Measurements from ENCODE around the gene UBE4B. TPM values are rescaled to one million over a fixed set of nuclear protein-coding genes. Genes with fewer than 3 reads are reported as not detected.

UBE4B gene
- total and polyA plus RNA-seq, 9 of the 15 experiments (the other 6 are each of a cell fraction or from before 2014, with no cell fraction given), result 11.7 to 73.7 (median 40.1) TPM

DNA sequence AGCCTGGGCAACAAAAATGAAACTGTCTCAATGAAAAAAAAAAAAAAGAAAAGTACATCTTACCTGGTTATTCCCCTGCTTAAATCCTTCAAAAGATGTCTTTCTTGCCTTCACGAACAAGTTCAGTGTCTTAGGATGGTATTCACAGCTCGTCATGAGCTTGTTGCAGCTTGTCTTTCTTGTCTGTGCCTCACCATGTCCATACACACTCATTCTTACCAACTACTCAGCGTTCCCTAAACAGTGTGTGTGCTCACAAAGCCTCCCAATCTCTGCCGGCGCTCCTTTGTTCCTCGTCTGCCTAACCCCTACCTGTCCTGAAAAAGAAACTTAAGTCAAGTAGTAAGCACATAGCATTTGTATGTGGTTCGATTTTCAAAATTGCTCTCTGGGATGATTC, 31.1 kb downstream of the UBE4B start:
- H3K9me3 ChIP-seq (replicated peaks; ENCODE audit: control insufficient read depth, insufficient read depth, low read depth, low read length), result no peaks in the 10 kb centered on the region
- ChIA-PET CTCF (ENCODE audit: low intra/inter-chr PET ratio) (no interaction called here), POLR2A (interaction anchor here (0.5 to 1.4 kb wide), 2 partner anchors 30 to 148 kb away, joined by 3 to 4 read pairs; no protein-coding TSS in a partner anchor)
- peaks cover 18 to 23% of the 10 kb centered on the region in 2 experiments for H3K4me1 ChIP-seq (replicated peaks in 1 of 2; ENCODE audit: control insufficient read depth in 2 of 2, insufficient read depth in 2 of 2, low read length in 2 of 2)
- no peak overlapping the region for H3K9ac ChIP-seq (ENCODE audit: insufficient read depth in 1 of 2, low read depth in 2 of 2, low read length in 2 of 2)
- intact Hi-C loops (cut with micrococcal nuclease) (no loop called here), in situ Hi-C loops (cut with MboI) (no loop called here)
- WGBS (ENCODE audit: insufficient coverage, low coverage, missing lambda C conversion rate), result 86% methylated on average over 7 of the region's 7 CpGs
- no peak for DNase-seq (ENCODE audit: extremely low read depth in 1 of 4, low spot score in 3 of 4)
- H3K4me3 ChIP-seq, result no peak overlapping the region
- H4K20me1 ChIP-seq (replicated peaks; ENCODE audit: control insufficient read depth, insufficient read depth, low read length), result peaks cover 6% of the 10 kb centered on the region
- peaks cover 83% of the 10 kb centered on the region for H3K79me2 ChIP-seq (ENCODE audit: control insufficient read depth, insufficient read depth, low read length)
- H3K27me3 ChIP-seq (ENCODE audit: control insufficient read depth in 2 of 2, insufficient read depth in 2 of 2, low read length in 2 of 2), result no peaks in the 10 kb centered on the region
- FAIRE-seq, result no peak
- BruUV-seq (replicated peaks), result no TSS peak
- peaks cover 24% of the 10 kb centered on the region; the same call in 2 of the 3 replicates for H3K36me3 ChIP-seq (ENCODE audit: control insufficient read depth, insufficient read depth, low read length)
- no peaks in the 10 kb centered on the region for H3K9me1 ChIP-seq (ENCODE audit: control insufficient read depth, insufficient read depth, low read length)
- ATAC-seq, result peak; percentile 5; the same call in 1 of the 3 replicates
- no peak overlapping the region for H3K27ac ChIP-seq (ENCODE audit: extremely low read depth, low read depth, low read length)
- H3K4me2 ChIP-seq (ENCODE audit: insufficient read depth, low read length), result no peak overlapping the region
- no peak overlapping the region for H2AFZ ChIP-seq (ENCODE audit: low read depth, low read length)
- TF ChIP-seq ZNF253 (CRISPR knock-in tag; conservative IDR thresholded peaks at IDR 0.05), result no peak
- no peak for TF ChIP-seq GABPA (tag; conservative IDR thresholded peaks at IDR 0.05; ENCODE audit: low read depth)
- TF ChIP-seq PHTF2 (CRISPR knock-in tag; IDR thresholded peaks at IDR 0.05), result no peak
- no peak for TF ChIP-seq MXD1 (CRISPR knock-in tag; IDR thresholded peaks at IDR 0.05; ENCODE audit: borderline replicate concordance, poor library complexity, severe bottlenecking)
- TF ChIP-seq SLC30A9 (CRISPR knock-in tag; IDR thresholded peaks at IDR 0.05), result no peak
- TF ChIP-seq TBP (optimal IDR thresholded peaks at IDR 0.05; ENCODE audit: low read depth, low read length), result no peak
- TF ChIP-seq, protein P1, sequence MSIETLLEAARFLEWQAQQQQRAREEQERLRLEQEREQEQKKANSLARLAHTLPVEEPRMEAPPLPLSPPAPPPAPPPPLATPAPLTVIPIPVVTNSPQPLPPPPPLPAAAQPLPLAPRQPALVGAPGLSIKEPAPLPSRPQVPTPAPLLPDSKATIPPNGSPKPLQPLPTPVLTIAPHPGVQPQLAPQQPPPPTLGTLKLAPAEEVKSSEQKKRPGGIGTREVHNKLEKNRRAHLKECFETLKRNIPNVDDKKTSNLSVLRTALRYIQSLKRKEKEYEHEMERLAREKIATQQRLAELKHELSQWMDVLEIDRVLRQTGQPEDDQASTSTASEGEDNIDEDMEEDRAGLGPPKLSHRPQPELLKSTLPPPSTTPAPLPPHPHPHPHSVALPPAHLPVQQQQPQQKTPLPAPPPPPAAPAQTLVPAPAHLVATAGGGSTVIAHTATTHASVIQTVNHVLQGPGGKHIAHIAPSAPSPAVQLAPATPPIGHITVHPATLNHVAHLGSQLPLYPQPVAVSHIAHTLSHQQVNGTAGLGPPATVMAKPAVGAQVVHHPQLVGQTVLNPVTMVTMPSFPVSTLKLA (conservative IDR thresholded peaks at IDR 0.05), result no peak
- no peak for TF ChIP-seq ID3 (CRISPR knock-in tag; IDR thresholded peaks at IDR 0.05)
- TF ChIP-seq ID3 (tag; IDR thresholded peaks at IDR 0.05), result no peak
- no peak for TF ChIP-seq IFI16 (CRISPR knock-in tag; IDR thresholded peaks at IDR 0.05)
- TF ChIP-seq ZNF778 (CRISPR knock-in tag; IDR thresholded peaks at IDR 0.05), result no peak
- no peak for TF ChIP-seq TRIM28 (IDR thresholded peaks at IDR 0.05)
- no peak for TF ChIP-seq PTTG1 (tag; IDR thresholded peaks at IDR 0.05; ENCODE audit: low read depth)
- TF ChIP-seq ESRRB (CRISPR knock-in tag; IDR thresholded peaks at IDR 0.05; ENCODE audit: borderline replicate concordance), result no peak
- TF ChIP-seq, protein P2, sequence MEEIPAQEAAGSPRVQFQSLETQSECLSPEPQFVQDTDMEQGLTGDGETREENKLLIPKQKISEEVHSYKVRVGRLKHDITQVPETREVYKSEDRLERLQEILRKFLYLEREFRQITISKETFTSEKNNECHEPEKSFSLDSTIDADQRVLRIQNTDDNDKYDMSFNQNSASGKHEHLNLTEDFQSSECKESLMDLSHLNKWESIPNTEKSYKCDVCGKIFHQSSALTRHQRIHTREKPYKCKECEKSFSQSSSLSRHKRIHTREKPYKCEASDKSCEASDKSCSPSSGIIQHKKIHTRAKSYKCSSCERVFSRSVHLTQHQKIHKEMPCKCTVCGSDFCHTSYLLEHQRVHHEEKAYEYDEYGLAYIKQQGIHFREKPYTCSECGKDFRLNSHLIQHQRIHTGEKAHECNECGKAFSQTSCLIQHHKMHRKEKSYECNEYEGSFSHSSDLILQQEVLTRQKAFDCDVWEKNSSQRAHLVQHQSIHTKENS (CRISPR knock-in tag; IDR thresholded peaks at IDR 0.05), result no peak
- TF ChIP-seq HNRNPH1 (optimal IDR thresholded peaks at IDR 0.05; ENCODE audit: low read depth, low read length), result no peak
- TF ChIP-seq ZNF695 (CRISPR knock-in tag; IDR thresholded peaks at IDR 0.05), result no peak
- no peak for TF ChIP-seq ZSCAN29 (IDR thresholded peaks at IDR 0.05)
- no peak for TF ChIP-seq ZNF431 (CRISPR knock-in tag; IDR thresholded peaks at IDR 0.05)

Measured in K562 (cell line).